22Rv1 (cell line): ENCODE measurements around the gene KRT14.
"Not testable (repeated sequence)": the region's sequence is repeated elsewhere in the genome, so short reads cannot be mapped to it uniquely, and the experiment has no call there.

ENCODE experiments used
- H3K27ac ChIP-seq: fragments of 450-650 bp; 2 replicates; pipeline ENCODE4 v1.5.1; 2017
- CTCF ChIP-seq: fragments of 450-650 bp; IDR thresholded peaks from 2 replicates; pipeline ENCODE4 v1.5.1; 2017; ENCODE audit warnings: mild to moderate bottlenecking
- ZFX ChIP-seq: fragments of 450-650 bp; IDR thresholded peaks from 2 replicates; pipeline ENCODE4 v1.6.1; 2017; ENCODE audit warnings: antibody characterized with exemption, borderline replicate concordance

Gene KRT14

DNA sequence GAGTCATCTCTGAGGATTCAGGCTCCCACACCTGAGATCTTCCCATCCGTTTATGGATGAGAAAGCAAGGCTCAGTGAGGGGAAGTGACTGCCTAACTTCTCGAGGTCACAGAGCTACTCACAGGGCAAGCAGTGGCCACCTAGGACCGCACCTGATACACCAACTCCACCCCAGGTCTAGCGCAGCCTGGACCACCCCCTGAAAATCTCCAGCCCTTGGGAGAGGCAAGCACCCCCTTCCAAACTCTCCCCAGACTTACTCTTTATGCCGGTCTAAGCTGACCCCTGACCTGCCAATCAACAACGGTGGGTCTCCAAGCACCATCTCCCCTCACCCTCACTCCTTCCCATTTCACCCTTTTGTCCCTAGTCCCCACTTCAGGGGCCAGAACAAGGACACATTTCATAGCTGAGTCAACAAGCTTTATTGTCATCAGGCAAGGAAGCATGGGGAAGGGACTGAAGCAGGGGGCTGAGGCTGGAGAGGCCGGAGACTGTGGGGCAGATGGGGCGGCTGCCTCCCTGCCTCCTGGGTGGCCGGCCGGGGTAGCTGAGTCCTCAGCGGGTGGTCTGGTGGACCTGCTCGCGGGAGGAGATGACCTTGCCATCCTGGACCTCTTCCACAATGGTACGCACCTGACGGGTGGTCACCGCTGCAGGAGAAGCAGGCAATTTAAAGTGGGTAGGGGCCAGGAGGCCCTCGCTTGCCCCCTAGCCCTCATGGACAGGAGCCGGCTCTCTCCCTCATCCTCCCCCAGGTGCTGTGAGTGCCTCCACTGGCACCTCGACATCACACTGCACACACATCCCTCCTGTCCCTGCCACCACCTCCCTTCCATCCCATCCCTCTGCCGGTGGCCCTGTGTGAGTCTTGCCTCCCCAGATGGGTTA, 32.6 kb upstream of the KRT14 start:
- no peak overlapping the region for H3K27ac ChIP-seq
- TF ChIP-seq ZFX (no peak), CTCF (no peak)

GRCh38 chr17:41618341-41619035, 31.8 kb upstream of the KRT14 start:
- TF ChIP-seq CTCF (no peak), ZFX (no peak)
- no peak overlapping the region for H3K27ac ChIP-seq

GRCh38 chr17:41617698-41618097, 31.0 kb upstream of the KRT14 start:
- H3K27ac ChIP-seq = no peak overlapping the region
- TF ChIP-seq CTCF (no peak), ZFX (no peak)

DNA sequence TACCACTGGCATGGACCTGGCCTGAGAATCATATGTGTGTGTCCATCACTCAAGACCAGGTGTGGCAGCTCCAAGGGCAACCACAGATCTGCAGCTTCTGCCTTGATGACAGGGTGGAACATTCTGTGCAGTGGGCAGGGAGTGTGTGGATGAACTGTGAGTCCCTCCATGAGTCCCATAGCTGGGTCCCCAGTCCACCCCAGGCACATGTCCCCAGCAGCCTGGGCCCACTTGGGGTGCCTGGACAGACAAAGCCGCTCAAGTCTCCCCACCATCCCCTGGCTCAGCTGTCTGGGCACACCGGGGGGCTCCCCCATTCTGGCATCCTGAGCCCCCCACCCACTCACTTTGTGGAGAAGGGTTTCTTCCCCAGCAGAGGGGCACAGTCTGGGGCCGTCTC, 30.4 kb upstream of the KRT14 start:
- H3K27ac ChIP-seq = no peak overlapping the region
- no peak for TF ChIP-seq CTCF
- TF ChIP-seq ZFX = no peak

DNA sequence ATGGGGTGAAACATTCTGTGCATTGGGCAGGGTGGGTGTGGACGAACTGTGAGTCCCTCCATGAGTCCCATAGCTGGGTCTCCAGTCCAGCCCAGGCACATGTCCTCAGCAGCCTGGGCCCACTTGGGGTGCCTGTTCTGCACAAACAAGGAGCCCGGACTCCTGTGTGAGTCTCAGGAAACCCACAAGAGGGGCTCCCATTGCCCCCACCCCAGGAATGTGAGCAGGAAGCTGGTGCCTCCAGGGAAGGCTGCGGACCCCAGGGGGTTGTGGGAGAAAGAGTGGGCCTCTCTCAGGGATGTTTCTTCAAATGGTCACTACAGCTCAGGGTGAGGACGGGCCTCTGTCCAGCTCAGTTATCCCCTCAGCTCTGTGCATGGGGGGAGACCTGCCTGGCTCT, 29.8 kb upstream of the KRT14 start:
- H3K27ac ChIP-seq = not testable (repeated sequence)

DNA sequence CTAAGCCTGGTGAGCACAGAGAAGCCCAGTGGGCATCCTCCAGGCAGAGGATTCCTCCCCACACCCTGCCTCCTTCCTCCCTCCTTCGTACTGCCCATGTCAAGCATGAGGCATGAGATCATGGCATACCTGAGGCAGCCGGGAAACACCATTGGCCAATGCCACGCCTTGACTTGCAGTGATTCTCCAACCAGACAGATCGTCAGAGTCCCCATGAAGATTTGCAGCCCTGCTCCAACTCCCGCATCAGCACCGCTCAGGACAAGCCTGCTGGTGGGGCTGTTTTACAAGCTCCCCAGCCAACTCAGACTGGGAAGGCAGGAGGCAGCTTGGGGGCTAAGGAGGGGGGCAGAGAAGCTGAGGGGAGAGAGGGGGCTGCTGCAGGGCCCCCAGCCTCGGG, 28.8 kb upstream of the KRT14 start:
- H3K27ac ChIP-seq = no peak overlapping the region
- TF ChIP-seq ZFX (no peak), CTCF (0 out of 2 replicates have a peak, but pooled peaks have one; percentile 5)

DNA sequence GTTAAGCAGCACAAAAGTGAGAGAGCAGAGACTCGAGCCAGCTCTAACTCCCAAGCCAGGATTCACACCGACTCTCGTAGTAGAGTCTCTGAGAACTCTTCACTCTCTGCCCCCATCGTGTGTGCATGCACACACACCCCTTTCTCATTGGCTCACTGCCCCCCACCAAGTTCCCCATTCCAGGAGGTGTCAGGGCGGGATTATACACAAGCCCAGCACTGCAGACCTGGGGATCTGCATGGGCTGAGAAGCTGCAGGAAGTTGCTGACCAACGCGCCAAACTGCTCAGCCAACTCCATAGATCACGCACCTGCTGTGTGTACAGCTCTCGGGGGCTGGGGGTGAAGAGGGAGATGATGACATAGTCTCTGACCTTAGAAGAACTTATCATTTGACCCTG, 28.1 kb upstream of the KRT14 start:
- not testable (repeated sequence) for H3K27ac ChIP-seq

GRCh38 chr17:41614098-41614497, 27.4 kb upstream of the KRT14 start:
- H3K27ac ChIP-seq = no peak overlapping the region
- TF ChIP-seq ZFX (no peak), CTCF (no peak)
